K562 (cell line): ENCODE results near the gene RTCB. TPM values are rescaled to one million over a fixed set of nuclear protein-coding genes. Genes with fewer than 3 reads are reported as not detected.

Source experiments
- ATAC-seq: fragments of 200-7000 bp; cut with Tn5 transposase; 3 replicates; pipeline ENCODE4 v1.9.1; 2020; ENCODE audit warnings: moderate library complexity
- BruUV-seq: library from RNA; stranded (reverse); fragments of 400-500 nt; replicated peaks from 2 replicates; lab custom pipeline; 2021; lab: Mats Ljungman, UMichigan
- CTCF ChIA-PET: fragments of 300-600 bp; formaldehyde crosslinking; extraction: SDS; loops from one replicate; lab custom pipeline; 2021; ENCODE audit warnings: low intra/inter-chr PET ratio; lab: Yijun Ruan, JAX
- POLR2A ChIA-PET: fragments of 300-600, 350-650 bp; sonication (Branson Sonifier 250); formaldehyde crosslinking; extraction: SDS; loops from one replicate; lab custom pipeline; 2021; ENCODE audit warnings: antibody characterized with exemption, inconsistent platforms; lab: Yijun Ruan, JAX
- DNase-seq, 4 experiments: peaks; one replicate each; pipeline versions ENCODE4 v3.0.0 to v3.0.0-alpha.2; 2011 to 2018; ENCODE audit warnings: low spot score in 3 of 4, mixed read lengths in 3 of 4; ENCODE audit errors: extremely low read depth in 1 of 4
- FAIRE-seq: peaks from 2 replicates; lab custom pipeline; 2011; peaks lifted over from hg19 to GRCh38; lab: Jason Lieb, UNC
- H2AFZ ChIP-seq: 2 replicates; pipeline ENCODE4 v1.6.0; 2011; ENCODE audit warnings: low read depth, low read length, control low read depth, inconsistent platforms
- H3K27ac ChIP-seq: fragments of 200-600 bp; 3 replicates; pipeline ENCODE4 v1.8.0; 2011; ENCODE audit warnings: low read depth, mild to moderate bottlenecking, control low read depth, inconsistent platforms, low read length, moderate library complexity, mixed read lengths; ENCODE audit errors: extremely low read depth
- H3K27me3 ChIP-seq, 2 experiments: fragments of 300-600 bp in 1 of 2; 2 replicates in 1 of 2; 3 replicates in 1 of 2; pipeline versions ENCODE4 v1.6.0 to v1.8.0; 2011; ENCODE audit warnings: inconsistent platforms in 2 of 2, low read length in 2 of 2, mild to moderate bottlenecking in 1 of 2, mixed read lengths in 1 of 2, moderate library complexity in 1 of 2; ENCODE audit not compliant: control insufficient read depth in 2 of 2, insufficient read depth in 2 of 2
- H3K36me3 ChIP-seq: fragments of 300-600 bp; 3 replicates; pipeline ENCODE4 v1.8.0; 2011; ENCODE audit warnings: mild to moderate bottlenecking, low read length, inconsistent platforms; ENCODE audit not compliant: control insufficient read depth, insufficient read depth
- H3K4me1 ChIP-seq, 2 experiments: fragments of 200-600 bp in 1 of 2; replicated peaks in 1 of 2; 2 replicates in 1 of 2; 3 replicates in 1 of 2; pipeline versions ENCODE4 v1.5.1 to v1.8.0; 2011; ENCODE audit warnings: inconsistent platforms in 2 of 2, low read length in 2 of 2, mild to moderate bottlenecking in 1 of 2, mixed read lengths in 1 of 2, moderate library complexity in 1 of 2; ENCODE audit not compliant: control insufficient read depth in 2 of 2, insufficient read depth in 2 of 2
- H3K4me2 ChIP-seq: 2 replicates; pipeline ENCODE4 v1.6.1; 2011; ENCODE audit warnings: low read length, control low read depth, inconsistent platforms, mixed read lengths; ENCODE audit not compliant: insufficient read depth
- H3K4me3 ChIP-seq: fragments of 200-600 bp; sonication (generic), shearing (Covaris generic); 2 replicates; pipeline ENCODE4 v1.5.1; 2016; ENCODE audit warnings: control low read depth, inconsistent platforms
- H3K79me2 ChIP-seq: fragments of 200-600 bp; 3 replicates; pipeline ENCODE4 v1.8.0; 2011; ENCODE audit warnings: low read length, inconsistent platforms; ENCODE audit not compliant: control insufficient read depth, insufficient read depth
- H3K9ac ChIP-seq, 2 experiments: 2 replicates each; pipeline versions ENCODE4 v1.6.0 to v1.6.1; 2011; ENCODE audit warnings: low read depth in 2 of 2, low read length in 2 of 2, control low read depth in 1 of 2, inconsistent platforms in 1 of 2, mild to moderate bottlenecking in 1 of 2, mixed read lengths in 1 of 2; ENCODE audit not compliant: insufficient read depth in 1 of 2
- H3K9me1 ChIP-seq: one replicate; pipeline ENCODE4 v1.6.0; 2011; ENCODE audit warnings: inconsistent platforms, mild to moderate bottlenecking, low read length, moderate library complexity; ENCODE audit not compliant: control insufficient read depth, insufficient read depth
- H3K9me3 ChIP-seq: replicated peaks from 2 replicates; pipeline ENCODE4 v1.5.1; 2011; ENCODE audit warnings: low read depth, low read length, inconsistent platforms; ENCODE audit not compliant: control insufficient read depth, insufficient read depth
- H4K20me1 ChIP-seq: replicated peaks from 2 replicates; pipeline ENCODE4 v1.6.1; 2011; ENCODE audit warnings: low read length, inconsistent platforms, mixed read lengths; ENCODE audit not compliant: control insufficient read depth, insufficient read depth
- CTCF ChIP-seq, 3 experiments: IDR thresholded peaks in 2 of 3; conservative IDR thresholded peaks in 1 of 3; 2 replicates each; pipeline ENCODE4 v1.5.1; 2011 to 2012; ENCODE audit warnings: low read length in 3 of 3, mild to moderate bottlenecking in 3 of 3, control low read depth in 2 of 3, improper control_type of control experiment in 1 of 3, inconsistent platforms in 1 of 3, low read depth in 1 of 3, mixed read lengths in 1 of 3, moderate library complexity in 1 of 3; ENCODE audit not compliant: insufficient read depth in 2 of 3
- ETV1 ChIP-seq: fragments of 450-650 bp; conservative IDR thresholded peaks from 2 replicates; pipeline ENCODE4 v1.6.1; 2016; ENCODE audit warnings: missing genetic modification characterization, control low read depth, low read depth, missing compliant biosample characterization
- FOXP1 ChIP-seq: sonication (generic); formaldehyde crosslinking; IDR thresholded peaks from 2 replicates; pipeline ENCODE4 v1.8.0; 2022; ENCODE audit warnings: mild to moderate bottlenecking, missing genetic modification reagents
- GATA2 ChIP-seq: sonication (generic); formaldehyde crosslinking; IDR thresholded peaks from 2 replicates; pipeline ENCODE4 v1.4.0; 2020; ENCODE audit warnings: mild to moderate bottlenecking, missing genetic modification reagents
- HEY1 ChIP-seq: fragments of 250-450 bp; sonication (Bioruptor Pico); IDR thresholded peaks from 2 replicates; pipeline ENCODE4 v1.5.0; 2020; ENCODE audit warnings: mild to moderate bottlenecking, moderate library complexity, borderline replicate concordance
- NBN ChIP-seq: fragments of 450-650 bp; IDR thresholded peaks from 2 replicates; pipeline ENCODE4 v1.6.1; 2016; ENCODE audit warnings: low read depth, mild to moderate bottlenecking
- PPARD ChIP-seq: fragments of 250-450 bp; sonication (Bioruptor Pico); IDR thresholded peaks from 2 replicates; pipeline ENCODE4 v1.8.0; 2022; ENCODE audit warnings: inconsistent platforms, mild to moderate bottlenecking, moderate library complexity
- RFX1 ChIP-seq: fragments of 450-650 bp; IDR thresholded peaks from 2 replicates; pipeline ENCODE4 v1.6.1; 2016; ENCODE audit warnings: mild to moderate bottlenecking, moderate library complexity
- SMARCA4 ChIP-seq: fragments of 450-650 bp; IDR thresholded peaks from 2 replicates; pipeline ENCODE4 v1.6.1; 2016
- SMARCA5 ChIP-seq: fragments of 450-650 bp; IDR thresholded peaks from 2 replicates; pipeline ENCODE4 v1.6.1; 2016
- TBL1XR1 ChIP-seq, 2 experiments: IDR thresholded peaks; 2 replicates each; pipeline ENCODE4 v1.6.1; 2012; ENCODE audit warnings: improper control_type of control experiment in 2 of 2, low read length in 2 of 2, mild to moderate bottlenecking in 1 of 2
- ZNF695 ChIP-seq: fragments of 450-650 bp; formaldehyde crosslinking; IDR thresholded peaks from 2 replicates; pipeline ENCODE4 v1.4.0; 2020; ENCODE audit warnings: mild to moderate bottlenecking, moderate library complexity
- WGBS: fragments of 100-300 bp; shearing (Covaris generic); methylation state at CpG from one replicate; pipeline ENCODE4 v1.1.6; 2016; ENCODE audit warnings: low coverage, mixed read lengths; ENCODE audit not compliant: insufficient coverage; ENCODE audit errors: missing lambda C conversion rate; 5-methylcytosine and 5-hydroxymethylcytosine counted together
- in situ Hi-C: fragments of 300-500 bp; cut with MboI; formaldehyde crosslinking; loops from 4 replicates; pipeline ENCODE4 v1.15.0; 2018; ENCODE audit warnings: inconsistent platforms, mixed read lengths
- intact Hi-C: fragments of 100-400 bp; cut with micrococcal nuclease; formaldehyde crosslinking; loops from 2 replicates; pipeline ENCODE4 v1.14.2; 2022
- polyA plus RNA-seq, 8 experiments: library from polyadenylated mRNA; depleted of rRNA in 4 of 8; stranded (reverse) in 5 of 8; unstranded in 3 of 8; fragments of >200 nt; fragmentation: Nextera tagmentation in 2 of 8; fragmentation: Illumina TruSeq in 1 of 8; extraction: Ambion mirVana in 2 of 8; extraction: Trizol in 1 of 8; gene quantifications; 2 replicates each; pipeline versions ENCODE4 v1.2.1 to v1.2.3, GENCODE V29; 2011 to 2014; ENCODE audit warnings: inconsistent platforms in 1 of 8, missing spikeins in 1 of 8
- total RNA-seq, 7 experiments: library from RNA; depleted of rRNA in 6 of 7; stranded (reverse); fragments of >200 nt in 6 of 7; fragmentation: Illumina TruSeq in 2 of 7; extraction: Trizol in 2 of 7; gene quantifications; 2 replicates each; pipeline versions ENCODE4 v1.2.1 to v1.2.3, GENCODE V29; 2011 to 2021; ENCODE audit warnings: low replicate concordance in 1 of 7
- TF ChIP-seq, protein P1 (sequence below): fragments of 250-450 bp; sonication (Bioruptor Pico); IDR thresholded peaks from 2 replicates; pipeline ENCODE4 v1.8.0; 2022; ENCODE audit warnings: moderate library complexity, mild to moderate bottlenecking, inconsistent platforms
- TF ChIP-seq, protein P2 (sequence below): fragments of 250-450 bp; sonication (Bioruptor Pico); IDR thresholded peaks from 2 replicates; pipeline ENCODE4 v1.8.0; 2021; ENCODE audit warnings: borderline replicate concordance, mild to moderate bottlenecking, moderate library complexity; ENCODE audit not compliant: poor library complexity, severe bottlenecking

RTCB gene
- total and polyA plus RNA-seq, 9 of the 15 experiments (the other 6 are each of a cell fraction or from before 2014, with no cell fraction given), result 80.3 to 269 (median 92.3) TPM

DNA sequence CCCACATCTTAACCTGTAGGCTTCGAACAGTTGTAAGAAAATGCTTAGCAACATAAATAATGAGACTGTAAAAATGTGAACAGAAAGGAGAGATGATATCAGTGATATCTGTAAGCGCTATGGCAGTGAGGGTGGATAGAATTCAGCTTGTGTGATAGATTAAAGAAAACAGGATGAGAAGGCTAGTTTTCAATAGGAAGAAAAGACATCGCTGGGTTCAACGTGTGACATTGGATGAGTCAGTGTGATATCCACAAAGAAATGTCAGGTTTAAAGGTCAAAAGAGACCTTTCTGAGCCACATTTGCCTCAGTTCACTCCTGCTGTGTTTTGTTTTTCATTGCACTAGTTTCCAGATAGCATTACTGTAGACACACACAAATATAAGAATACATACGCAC, 68.1 kb downstream of the RTCB start (continued):
- TF ChIP-seq, protein P1, sequence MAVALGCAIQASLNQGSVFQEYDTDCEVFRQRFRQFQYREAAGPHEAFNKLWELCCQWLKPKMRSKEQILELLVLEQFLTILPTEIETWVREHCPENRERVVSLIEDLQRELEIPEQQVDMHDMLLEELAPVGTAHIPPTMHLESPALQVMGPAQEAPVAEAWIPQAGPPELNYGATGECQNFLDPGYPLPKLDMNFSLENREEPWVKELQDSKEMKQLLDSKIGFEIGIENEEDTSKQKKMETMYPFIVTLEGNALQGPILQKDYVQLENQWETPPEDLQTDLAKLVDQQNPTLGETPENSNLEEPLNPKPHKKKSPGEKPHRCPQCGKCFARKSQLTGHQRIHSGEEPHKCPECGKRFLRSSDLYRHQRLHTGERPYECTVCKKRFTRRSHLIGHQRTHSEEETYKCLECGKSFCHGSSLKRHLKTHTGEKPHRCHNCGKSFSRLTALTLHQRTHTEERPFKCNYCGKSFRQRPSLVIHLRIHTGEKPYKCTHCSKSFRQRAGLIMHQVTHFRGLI (CRISPR knock-in tag), result no peak
- TF ChIP-seq CTCF (IDR thresholded peaks at IDR 0.05 in 2 of 3, conservative IDR thresholded peaks at IDR 0.05 in 1 of 3; ENCODE audit: insufficient read depth in 2 of 3, low read depth in 1 of 3, low read length in 3 of 3) (no peak), ETV1 (no peak), TBL1XR1 (IDR thresholded peaks at IDR 0.05; ENCODE audit: low read length in 2 of 2) (no peak), PPARD (no peak), GATA2 (CRISPR knock-in tag) (no peak)

DNA sequence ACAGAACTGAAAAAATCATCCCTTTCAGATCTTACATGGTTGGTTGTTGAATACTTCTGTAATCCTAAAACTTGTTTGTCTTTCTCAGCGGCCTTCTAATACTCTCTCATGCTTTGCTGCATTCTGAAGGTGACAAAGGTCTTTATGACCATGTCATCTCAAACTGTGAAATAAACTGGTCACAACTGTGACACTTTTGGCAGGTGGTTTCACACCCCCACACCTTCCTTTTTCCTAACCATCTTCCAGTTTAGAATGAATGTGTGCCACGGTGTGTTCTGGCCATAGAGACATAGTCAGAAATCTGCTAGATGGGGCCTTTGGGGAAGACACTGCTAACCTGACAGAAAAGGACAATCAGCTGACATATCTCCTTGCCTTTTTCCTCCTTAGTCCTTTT, 69.1 kb downstream of the RTCB start:
- no peak overlapping the region for H3K9ac ChIP-seq
- BruUV-seq, result no TSS peak
- peaks cover 14 to 26% of the 10 kb centered on the region in 2 experiments; a peak in 4 of 5 replicates for H3K27me3 ChIP-seq
- H3K4me3 ChIP-seq, result no peak overlapping the region
- DNase-seq (no peak), FAIRE-seq (no peak), ATAC-seq (no peak)
- H3K27ac ChIP-seq, result no peak overlapping the region
- H3K4me2 ChIP-seq, result no peak overlapping the region
- CTCF ChIA-PET, result no interaction called here
- no peaks in the 10 kb centered on the region for H3K9me1 ChIP-seq
- no peaks in the 10 kb centered on the region for H3K9me3 ChIP-seq
- intact Hi-C loops (no loop called here), in situ Hi-C loops (no loop called here)
- no peaks in the 10 kb centered on the region for H3K4me1 ChIP-seq
- POLR2A ChIA-PET, result no interaction called here
- no peak overlapping the region for H2AFZ ChIP-seq
- 0% methylated on average over 2 of the region's 2 CpGs for WGBS
- H3K36me3 ChIP-seq, result no peaks in the 10 kb centered on the region
- no peaks in the 10 kb centered on the region for H4K20me1 ChIP-seq
- no peaks in the 10 kb centered on the region for H3K79me2 ChIP-seq
- no peak for TF ChIP-seq SMARCA5
- no peak for TF ChIP-seq SMARCA4
- TF ChIP-seq, protein P2, sequence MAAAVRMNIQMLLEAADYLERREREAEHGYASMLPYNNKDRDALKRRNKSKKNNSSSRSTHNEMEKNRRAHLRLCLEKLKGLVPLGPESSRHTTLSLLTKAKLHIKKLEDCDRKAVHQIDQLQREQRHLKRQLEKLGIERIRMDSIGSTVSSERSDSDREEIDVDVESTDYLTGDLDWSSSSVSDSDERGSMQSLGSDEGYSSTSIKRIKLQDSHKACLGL (CRISPR knock-in tag), result no peak
- no peak for TF ChIP-seq ZNF695 (CRISPR knock-in tag)
- TF ChIP-seq NBN, result no peak
- no peak for TF ChIP-seq HEY1
- no peak for TF ChIP-seq FOXP1 (CRISPR knock-in tag)
- no peak for TF ChIP-seq RFX1
